ENCODE measurements around the gene TBL3. TPM values are rescaled to one million over a fixed set of nuclear protein-coding genes. Genes with fewer than 3 reads are reported as not detected.

The TBL3 gene
- total and polyA plus RNA-seq, 9 of the 15 experiments (the other 6 are each of a cell fraction or from before 2014, with no cell fraction given) = 0.97 to 117 (median 24.5) TPM

- no peak for TF ChIP-seq LARP7 (IDR thresholded peaks at IDR 0.05)
- peak; percentile 99 for TF ChIP-seq TAF1 (IDR thresholded peaks at IDR 0.05; ENCODE audit: control insufficient read depth, extremely low read depth, insufficient read depth, low read length, severe bottlenecking)
- no peak for TF ChIP-seq ZNF551 (CRISPR knock-in tag; IDR thresholded peaks at IDR 0.05)
- peak; percentile 41; the same call in 1 of the 2 replicates for TF ChIP-seq ARID1B (IDR thresholded peaks at IDR 0.05)
- peak; percentile 52 for TF ChIP-seq XRCC5 (IDR thresholded peaks at IDR 0.05; ENCODE audit: low read depth, low read length)
- peak; percentile 75 for TF ChIP-seq NEUROD1 (IDR thresholded peaks at IDR 0.05; ENCODE audit: borderline replicate concordance, low read depth, low read length, partially characterized antibody)
- peak; percentile 72; the same call in 1 of the 2 replicates for TF ChIP-seq MXI1 (IDR thresholded peaks at IDR 0.05; ENCODE audit: low read depth, low read length)
- TF ChIP-seq SNIP1 (IDR thresholded peaks at IDR 0.05; ENCODE audit: low read depth) = no peak
- TF ChIP-seq ZEB2 (IDR thresholded peaks at IDR 0.05) = no peak
- TF ChIP-seq, protein P1, sequence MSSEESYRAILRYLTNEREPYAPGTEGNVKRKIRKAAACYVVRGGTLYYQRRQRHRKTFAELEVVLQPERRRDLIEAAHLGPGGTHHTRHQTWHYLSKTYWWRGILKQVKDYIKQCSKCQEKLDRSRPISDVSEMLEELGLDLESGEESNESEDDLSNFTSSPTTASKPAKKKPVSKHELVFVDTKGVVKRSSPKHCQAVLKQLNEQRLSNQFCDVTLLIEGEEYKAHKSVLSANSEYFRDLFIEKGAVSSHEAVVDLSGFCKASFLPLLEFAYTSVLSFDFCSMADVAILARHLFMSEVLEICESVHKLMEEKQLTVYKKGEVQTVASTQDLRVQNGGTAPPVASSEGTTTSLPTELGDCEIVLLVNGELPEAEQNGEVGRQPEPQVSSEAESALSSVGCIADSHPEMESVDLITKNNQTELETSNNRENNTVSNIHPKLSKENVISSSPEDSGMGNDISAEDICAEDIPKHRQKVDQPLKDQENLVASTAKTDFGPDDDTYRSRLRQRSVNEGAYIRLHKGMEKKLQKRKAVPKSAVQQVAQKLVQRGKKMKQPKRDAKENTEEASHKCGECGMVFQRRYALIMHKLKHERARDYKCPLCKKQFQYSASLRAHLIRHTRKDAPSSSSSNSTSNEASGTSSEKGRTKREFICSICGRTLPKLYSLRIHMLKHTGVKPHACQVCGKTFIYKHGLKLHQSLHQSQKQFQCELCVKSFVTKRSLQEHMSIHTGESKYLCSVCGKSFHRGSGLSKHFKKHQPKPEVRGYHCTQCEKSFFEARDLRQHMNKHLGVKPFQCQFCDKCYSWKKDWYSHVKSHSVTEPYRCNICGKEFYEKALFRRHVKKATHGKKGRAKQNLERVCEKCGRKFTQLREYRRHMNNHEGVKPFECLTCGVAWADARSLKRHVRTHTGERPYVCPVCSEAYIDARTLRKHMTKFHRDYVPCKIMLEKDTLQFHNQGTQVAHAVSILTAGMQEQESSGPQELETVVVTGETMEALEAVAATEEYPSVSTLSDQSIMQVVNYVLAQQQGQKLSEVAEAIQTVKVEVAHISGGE (CRISPR knock-in tag; IDR thresholded peaks at IDR 0.05) = peak in 1 of 3 experiments; percentile 57; a peak in 1 of 6 replicates
- TF ChIP-seq, protein P2, sequence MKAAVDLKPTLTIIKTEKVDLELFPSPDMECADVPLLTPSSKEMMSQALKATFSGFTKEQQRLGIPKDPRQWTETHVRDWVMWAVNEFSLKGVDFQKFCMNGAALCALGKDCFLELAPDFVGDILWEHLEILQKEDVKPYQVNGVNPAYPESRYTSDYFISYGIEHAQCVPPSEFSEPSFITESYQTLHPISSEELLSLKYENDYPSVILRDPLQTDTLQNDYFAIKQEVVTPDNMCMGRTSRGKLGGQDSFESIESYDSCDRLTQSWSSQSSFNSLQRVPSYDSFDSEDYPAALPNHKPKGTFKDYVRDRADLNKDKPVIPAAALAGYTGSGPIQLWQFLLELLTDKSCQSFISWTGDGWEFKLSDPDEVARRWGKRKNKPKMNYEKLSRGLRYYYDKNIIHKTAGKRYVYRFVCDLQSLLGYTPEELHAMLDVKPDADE (conservative IDR thresholded peaks at IDR 0.05; ENCODE audit: control insufficient read depth, low read depth, low read length) = peak; percentile 71
- peak; percentile 54; the same call in 1 of the 2 replicates for TF ChIP-seq ZNF707 (CRISPR knock-in tag; conservative IDR thresholded peaks at IDR 0.05)
- TF ChIP-seq ZSCAN32 (CRISPR knock-in tag; IDR thresholded peaks at IDR 0.05) = 0 out of 2 replicates have a peak, but pooled peaks have one; percentile 10
- TF ChIP-seq ZNF79 (CRISPR knock-in tag; IDR thresholded peaks at IDR 0.05; ENCODE audit: low read depth) = no peak
- 0 out of 4 replicates have a peak, but pooled peaks of 1 of the 2 experiments have one; percentile 7 for TF ChIP-seq RCOR1 (IDR thresholded peaks at IDR 0.05; ENCODE audit: borderline replicate concordance in 1 of 2, low read depth in 2 of 2, low read length in 2 of 2)
- TF ChIP-seq LCOR (CRISPR knock-in tag; IDR thresholded peaks at IDR 0.05) = peak; percentile 61; the same call in 1 of the 2 replicates
- TF ChIP-seq SRSF3 (IDR thresholded peaks at IDR 0.05; ENCODE audit: insufficient read depth, low read length) = peak; percentile 6; the same call in 1 of the 2 replicates
- 0 out of 4 replicates have a peak, but pooled peaks of 1 of the 2 experiments have one; percentile 37 for TF ChIP-seq SRF (CRISPR knock-in tag; IDR thresholded peaks at IDR 0.05)
- no peak for TF ChIP-seq YBX1 (IDR thresholded peaks at IDR 0.05)
- no peak for TF ChIP-seq ZNF778 (CRISPR knock-in tag; IDR thresholded peaks at IDR 0.05)
- no peak for TF ChIP-seq HEY1 (CRISPR knock-in tag; IDR thresholded peaks at IDR 0.05; ENCODE audit: borderline replicate concordance)
These were observed 7.1 kb upstream of the TBL3 start, which contains the start of gene RPS2 (continued) for GRCh38 chr16:1964506-1965395.
